GM19193 (cell line): Measurements from ENCODE around the gene AFAP1L1.

Experiments
- POLR2A ChIP-seq: IDR thresholded peaks from 4 replicates; pipeline ENCODE4 v1.6.1; 2011; ENCODE audit not compliant: insufficient read depth, insufficient read length; ENCODE audit errors: extremely low read depth

The AFAP1L1 gene

DNA sequence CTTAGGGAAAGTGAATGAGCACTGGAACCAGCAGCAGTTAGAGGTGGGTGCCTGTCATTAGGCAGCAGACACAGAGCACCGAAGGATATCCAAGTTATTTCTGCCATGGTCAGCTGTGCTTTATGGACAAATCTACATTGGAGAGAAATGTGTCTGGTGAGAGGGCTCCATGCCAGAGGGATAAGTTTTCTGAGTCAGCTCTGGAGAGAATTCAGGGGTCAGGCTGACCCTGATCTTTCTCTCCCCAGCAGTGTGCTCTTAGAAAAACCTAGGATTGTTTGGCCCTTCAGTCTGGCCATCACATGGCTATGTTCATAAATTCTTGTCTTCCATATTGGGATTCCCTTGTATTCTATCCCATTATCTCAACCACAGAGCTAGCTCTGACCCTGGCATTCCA is 116.3 kb downstream of the AFAP1L1 start:
- TF ChIP-seq POLR2A, result no peak

DNA sequence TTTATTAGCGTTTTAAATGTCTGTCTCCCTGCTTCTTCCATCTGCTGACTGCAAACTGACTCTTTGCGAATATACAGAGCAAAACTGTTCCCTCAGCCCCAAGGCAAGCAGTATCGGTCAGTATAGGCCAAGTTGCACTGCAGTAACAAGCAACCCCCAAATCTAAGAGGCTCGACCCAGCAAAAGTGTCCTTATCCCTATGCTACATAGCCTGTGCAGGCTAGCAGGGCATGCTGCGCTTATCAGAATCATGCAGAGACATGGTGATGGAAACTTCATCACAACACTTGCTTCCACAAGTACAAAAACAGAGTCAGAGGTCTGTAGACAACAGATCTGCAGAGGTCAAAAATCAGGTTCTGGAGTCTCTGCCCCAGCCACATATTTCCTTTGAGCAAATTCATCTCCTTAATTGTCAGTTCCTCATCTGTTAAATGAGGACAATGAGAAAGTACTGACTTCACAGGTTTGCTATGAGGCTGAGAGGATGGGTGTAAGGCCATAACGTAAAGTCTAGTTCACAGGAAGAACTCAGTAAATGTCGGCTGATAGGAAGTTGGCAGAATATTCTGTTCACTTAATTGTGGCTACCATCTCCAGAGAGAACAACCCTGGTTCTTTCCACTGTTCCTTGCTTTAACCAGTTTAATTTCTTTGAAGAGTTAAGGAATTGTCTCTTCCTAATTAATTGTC is 117.0 kb downstream of the AFAP1L1 start:
- no peak for TF ChIP-seq POLR2A

DNA sequence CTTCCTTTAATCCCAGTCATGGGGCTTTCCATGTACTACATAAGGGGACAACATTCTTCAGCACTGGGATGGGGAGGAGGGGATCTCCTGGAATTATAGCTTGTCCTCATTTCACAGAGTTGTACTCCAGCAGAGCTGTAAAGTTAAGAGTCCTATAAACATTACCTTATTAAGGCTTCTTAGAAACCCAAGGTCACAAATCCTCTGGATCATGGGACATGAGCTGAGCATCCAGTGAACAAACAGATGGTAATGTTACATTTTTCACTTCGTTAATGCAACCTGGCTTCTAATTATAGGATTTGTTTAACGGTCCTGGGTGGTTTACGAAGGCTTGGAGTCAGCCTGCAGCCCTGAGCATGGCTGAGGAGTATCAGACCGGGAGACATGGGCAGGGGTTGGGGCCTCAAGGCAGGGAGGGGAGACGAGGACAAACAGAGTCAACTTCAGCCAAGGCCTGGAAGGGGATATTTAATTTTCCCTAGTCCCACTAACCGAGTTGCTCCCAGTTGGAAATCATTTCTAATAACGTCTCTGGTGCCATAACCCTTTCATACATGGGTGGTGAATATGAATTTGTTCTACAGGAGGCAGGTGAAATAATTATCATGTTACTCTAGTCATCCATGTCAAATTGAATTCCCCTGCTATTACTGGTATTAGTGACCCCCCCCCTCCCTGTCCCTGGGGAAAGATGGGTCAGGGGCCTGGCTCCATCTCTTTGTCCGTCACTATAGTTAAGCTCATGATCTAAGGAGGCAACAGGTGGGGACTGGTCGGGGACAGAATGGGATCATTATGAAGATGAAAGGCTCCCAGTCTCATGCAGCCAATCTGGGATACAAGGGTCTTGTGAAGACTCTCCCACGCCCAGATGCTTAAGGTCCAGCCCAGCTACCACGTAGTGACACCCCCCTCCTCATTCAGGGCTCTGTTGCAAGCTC is 118.2 kb downstream of the AFAP1L1 start:
- TF ChIP-seq POLR2A, result no peak
